ENCODE results near the gene PKN2. TPM values are rescaled to one million over a fixed set of nuclear protein-coding genes. Genes with fewer than 3 reads are reported as not detected.
A peak's percentile ranks its signal among the peaks of the same experiment; 100 is the strongest.

The PKN2 gene
- total RNA-seq, 1 donor from 2014 or later: 74.4 TPM

- Histone ChIP-seq H4K20me1 (ENCODE audit: low read depth) (no peaks in the 10 kb centered on the region), H3K9ac (no peak overlapping the region), H2AFZ (replicated peaks) (no peak overlapping the region), H3K9me3 (ENCODE audit: low read depth) (no peaks in the 10 kb centered on the region), H3K27me3 (no peaks in the 10 kb centered on the region), H3K4me2 (no peak overlapping the region), H3K4me3 (no peak overlapping the region), H3K36me3 (peaks cover 4% of the 10 kb centered on the region), H3K79me2 (ENCODE audit: low read depth) (peaks cover 42% of the 10 kb centered on the region), H3F3A (ENCODE audit: low read depth) (no peaks in the 10 kb centered on the region), H3K4me1 (no peaks in the 10 kb centered on the region), H3K27ac (peak overlapping the region; percentile 5)
- peaks cover 29% of the 10 kb centered on the region for H3K36me3 Mint-ChIP-seq
- no peak overlapping the region for H3K4me3 Mint-ChIP-seq
- H3K9me3 Mint-ChIP-seq: no peaks in the 10 kb centered on the region
- no peaks in the 10 kb centered on the region for H3K4me1 Mint-ChIP-seq
- H3K27me3 Mint-ChIP-seq (ENCODE audit: insufficient read depth, low read depth): no peaks in the 10 kb centered on the region
- no peak for DNase-seq (ENCODE audit: low spot score)
- TF ChIP-seq EZH2phosphoT487 (IDR thresholded peaks at IDR 0.05) (no peak), CTCF (IDR thresholded peaks at IDR 0.05) (no peak), EZH2 (IDR thresholded peaks at IDR 0.05) (no peak)
- no peak overlapping the region for H3K27ac Mint-ChIP-seq
These were observed 84.1 kb downstream of the PKN2 start for GRCh38 chr1:88768187-88768586.

GRCh38 chr1:88768816-88769215 is 84.7 kb downstream of the PKN2 start:
- Mint-ChIP-seq H3K9me3 (no peaks in the 10 kb centered on the region), H3K4me1 (no peaks in the 10 kb centered on the region), H3K36me3 (peaks cover 32% of the 10 kb centered on the region), H3K27ac (no peak overlapping the region), H3K27me3 (ENCODE audit: insufficient read depth, low read depth) (no peaks in the 10 kb centered on the region), H3K4me3 (no peak overlapping the region)
- H3F3A ChIP-seq (ENCODE audit: low read depth): no peaks in the 10 kb centered on the region
- no peak overlapping the region for H3K9ac ChIP-seq
- no peaks in the 10 kb centered on the region for H3K9me3 ChIP-seq (ENCODE audit: low read depth)
- no peak overlapping the region for H3K27ac ChIP-seq
- TF ChIP-seq EZH2phosphoT487 (IDR thresholded peaks at IDR 0.05) (no peak), CTCF (IDR thresholded peaks at IDR 0.05) (no peak)
- H3K4me1 ChIP-seq: no peaks in the 10 kb centered on the region
- peaks cover 4% of the 10 kb centered on the region for H3K36me3 ChIP-seq
- peaks cover 42% of the 10 kb centered on the region for H3K79me2 ChIP-seq (ENCODE audit: low read depth)
- no peak overlapping the region for H3K4me2 ChIP-seq
- no peak for DNase-seq (ENCODE audit: low spot score)
- no peak overlapping the region for H3K4me3 ChIP-seq
- no peak overlapping the region for H2AFZ ChIP-seq (replicated peaks)
- no peaks in the 10 kb centered on the region for H4K20me1 ChIP-seq (ENCODE audit: low read depth)
- H3K27me3 ChIP-seq: no peaks in the 10 kb centered on the region

GRCh38 chr1:88773540-88774150 is 89.6 kb downstream of the PKN2 start:
- peaks cover 9% of the 10 kb centered on the region for H3K79me2 ChIP-seq (ENCODE audit: low read depth)
- no peaks in the 10 kb centered on the region for H3K27me3 Mint-ChIP-seq (ENCODE audit: insufficient read depth, low read depth)
- H3K4me1 Mint-ChIP-seq: no peaks in the 10 kb centered on the region
- H3K27me3 ChIP-seq: no peaks in the 10 kb centered on the region
- H3K27ac ChIP-seq: no peak overlapping the region
- no peak for TF ChIP-seq EZH2 (IDR thresholded peaks at IDR 0.05)
- no peak for TF ChIP-seq CTCF (IDR thresholded peaks at IDR 0.05)
- TF ChIP-seq EZH2phosphoT487 (IDR thresholded peaks at IDR 0.05): no peak
- peaks cover 19% of the 10 kb centered on the region for H3K36me3 ChIP-seq
- H3K36me3 Mint-ChIP-seq: peaks cover 61% of the 10 kb centered on the region
- no peak overlapping the region for H3K9ac ChIP-seq
- H3K27ac Mint-ChIP-seq: no peak overlapping the region
- H3K9me3 ChIP-seq (ENCODE audit: low read depth): no peaks in the 10 kb centered on the region
- no peak overlapping the region for H2AFZ ChIP-seq (replicated peaks)
- peaks cover 4% of the 10 kb centered on the region for H3K4me1 ChIP-seq
- no peaks in the 10 kb centered on the region for H3F3A ChIP-seq (ENCODE audit: low read depth)
- no peak overlapping the region for H3K4me3 Mint-ChIP-seq
- no peaks in the 10 kb centered on the region for H3K9me3 Mint-ChIP-seq
- no peak overlapping the region for H3K4me2 ChIP-seq
- no peak for DNase-seq (ENCODE audit: low spot score)
- H3K4me3 ChIP-seq: no peak overlapping the region
- H4K20me1 ChIP-seq (ENCODE audit: low read depth): no peaks in the 10 kb centered on the region

Data from neural progenitor cell (in vitro differentiated cells).